Neuronal stem cell (in vitro differentiated cells): ENCODE data around the gene MAT1A.

Experiments used
- DNase-seq: peaks from one replicate; pipeline ENCODE4 v3.0.0-alpha.2; 2013; ENCODE audit warnings: low spot score
- H2AFZ ChIP-seq: one replicate; pipeline ENCODE4 v1.6.1; 2013; ENCODE audit warnings: mild to moderate bottlenecking, low read length, inconsistent platforms
- H2AK5ac ChIP-seq: 2 replicates; pipeline ENCODE4 v1.6.1; 2013; ENCODE audit warnings: low read depth, mild to moderate bottlenecking, inconsistent platforms, low read length, moderate library complexity, mixed read lengths
- H2BK120ac ChIP-seq: 2 replicates; pipeline ENCODE4 v1.6.1; 2013; ENCODE audit warnings: low read depth, mild to moderate bottlenecking, inconsistent platforms, low read length, moderate library complexity, mixed read lengths
- H2BK12ac ChIP-seq: one replicate; pipeline ENCODE4 v1.6.1; 2013; ENCODE audit warnings: low read length, inconsistent platforms
- H2BK15ac ChIP-seq: 2 replicates; pipeline ENCODE4 v1.6.1; 2013; ENCODE audit warnings: mild to moderate bottlenecking, low read length, inconsistent platforms, mixed read lengths
- H2BK5ac ChIP-seq: one replicate; pipeline ENCODE4 v1.6.1; 2013; ENCODE audit warnings: inconsistent platforms, mild to moderate bottlenecking, low read length, moderate library complexity
- H3K14ac ChIP-seq: one replicate; pipeline ENCODE4 v1.6.1; 2013; ENCODE audit warnings: low read length, inconsistent platforms
- H3K18ac ChIP-seq: 2 replicates; pipeline ENCODE4 v1.6.1; 2013; ENCODE audit warnings: low read length, inconsistent platforms
- H3K23ac ChIP-seq: 2 replicates; pipeline ENCODE4 v1.6.1; 2013; ENCODE audit warnings: low read depth, mild to moderate bottlenecking, mixed read lengths, low read length, inconsistent platforms; ENCODE audit not compliant: poor library complexity
- H3K27ac ChIP-seq: replicated peaks from 3 replicates; pipeline ENCODE4 v1.5.1; 2013; ENCODE audit warnings: low read length, inconsistent platforms
- H3K27me3 ChIP-seq, 3 experiments: 2 replicates each; pipeline ENCODE4 v1.6.1; 2013; ENCODE audit warnings: low read length in 3 of 3, mild to moderate bottlenecking in 2 of 3, inconsistent platforms in 1 of 3, low read depth in 1 of 3, mixed read lengths in 1 of 3, moderate library complexity in 1 of 3; ENCODE audit not compliant: control insufficient read depth in 3 of 3, insufficient read depth in 3 of 3
- H3K36me3 ChIP-seq, 2 donors: replicated peaks in 1 of 2; 2 replicates each; pipeline ENCODE4 v1.6.1; 2013; ENCODE audit warnings: low read length in 2 of 2; ENCODE audit not compliant: control insufficient read depth in 2 of 2, insufficient read depth in 2 of 2
- H3K4ac ChIP-seq: 2 replicates; pipeline ENCODE4 v1.6.1; 2013; ENCODE audit warnings: inconsistent platforms, mild to moderate bottlenecking, low read length, moderate library complexity
- H3K4me1 ChIP-seq, 2 donors: 1 replicate in 1 of 2; 2 replicates in 1 of 2; pipeline ENCODE4 v1.6.1; 2013; ENCODE audit warnings: low read length in 2 of 2, low read depth in 1 of 2; ENCODE audit not compliant: control insufficient read depth in 2 of 2, insufficient read depth in 1 of 2
- H3K4me2 ChIP-seq: one replicate; pipeline ENCODE4 v1.6.1; 2013; ENCODE audit warnings: mild to moderate bottlenecking, low read length, inconsistent platforms; ENCODE audit not compliant: insufficient read depth, poor library complexity, severe bottlenecking
- H3K4me3 ChIP-seq, 2 donors: 2 replicates each; pipeline ENCODE4 v1.5.1; 2013; ENCODE audit warnings: low read length in 2 of 2, mild to moderate bottlenecking in 2 of 2, inconsistent platforms in 1 of 2, moderate library complexity in 1 of 2
- H3K79me1 ChIP-seq: one replicate; pipeline ENCODE4 v1.6.1; 2013; ENCODE audit warnings: low read depth, mild to moderate bottlenecking, inconsistent platforms, low read length, moderate library complexity
- H3K9ac ChIP-seq: one replicate; pipeline ENCODE4 v1.6.1; 2013; ENCODE audit warnings: mild to moderate bottlenecking, low read depth, low read length, inconsistent platforms; ENCODE audit not compliant: poor library complexity
- H3K9me3 ChIP-seq, 2 donors: replicated peaks in 1 of 2; 2 replicates each; pipeline versions ENCODE3 to v1.6.1; 2013; ENCODE audit warnings: low read length in 2 of 2, mild to moderate bottlenecking in 2 of 2, inconsistent platforms in 1 of 2, low read depth in 1 of 2, mixed read lengths in 1 of 2, moderate library complexity in 1 of 2; ENCODE audit not compliant: control insufficient read depth in 2 of 2, insufficient read depth in 1 of 2
- H4K8ac ChIP-seq: one replicate; pipeline ENCODE4 v1.6.1; 2013; ENCODE audit warnings: low read depth, mild to moderate bottlenecking, inconsistent platforms, low read length, moderate library complexity
- H4K91ac ChIP-seq: one replicate; pipeline ENCODE4 v1.6.1; 2013; ENCODE audit warnings: low read length, low read depth, mild to moderate bottlenecking, inconsistent platforms; ENCODE audit not compliant: poor library complexity
- WGBS, 2 donors: extraction: QIAGEN DNeasy Blood & Tissue Kit; methylation state at CpG; one replicate each; pipeline ENCODE4 v1.1.7; 2013; ENCODE audit warnings: missing lambda C conversion rate in 2 of 2, mixed read lengths in 1 of 2; ENCODE audit not compliant: insufficient read length in 2 of 2, insufficient replicate concordance in 1 of 2; ENCODE audit errors: extremely low coverage in 2 of 2; 5-methylcytosine and 5-hydroxymethylcytosine counted together

Gene MAT1A

GRCh38 chr10:80274396-80275134 lies 14.9 kb downstream of the MAT1A start:
- H3K14ac ChIP-seq = no peak overlapping the region
- peak overlapping the region; percentile 21 for H2AK5ac ChIP-seq

DNA sequence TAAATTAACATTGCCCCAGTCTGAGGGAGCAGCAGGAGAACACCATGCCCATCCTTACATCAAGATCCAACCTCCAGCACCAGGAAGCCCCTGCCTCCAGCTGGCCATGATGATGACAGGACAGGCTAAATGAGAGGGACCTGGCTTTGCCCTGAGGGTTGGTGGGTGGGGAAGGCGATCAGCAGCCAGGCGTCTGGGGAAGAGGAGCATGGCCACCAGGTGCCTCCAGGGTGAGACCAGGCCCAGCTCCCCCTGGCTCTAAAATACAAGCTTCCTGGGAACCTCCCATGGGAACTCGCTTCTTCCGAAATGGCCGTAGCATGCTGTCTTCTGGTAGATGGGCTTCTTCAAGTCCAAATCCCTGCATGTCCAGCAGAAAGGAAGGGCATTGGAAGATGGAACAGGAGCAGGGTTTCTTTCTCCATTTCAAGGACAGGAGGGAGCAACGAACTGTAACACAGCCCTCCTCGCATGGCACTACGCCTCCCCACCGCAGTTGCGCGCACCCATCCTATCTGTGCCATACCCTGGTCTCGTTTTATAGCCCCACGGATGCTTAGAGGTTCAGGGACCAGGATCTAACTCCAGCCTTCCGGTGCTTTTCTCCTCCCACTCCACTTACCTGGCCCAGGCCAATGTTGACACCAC lies 15.8 kb downstream of the MAT1A start:
- no peak overlapping the region for H3K4ac ChIP-seq
- no peak overlapping the region for H3K4me3 ChIP-seq
- no peak overlapping the region for H2AFZ ChIP-seq
- no peak overlapping the region for H4K91ac ChIP-seq
- H3K14ac ChIP-seq = peak overlapping the region; percentile 28
- H3K27ac ChIP-seq = no peak overlapping the region
- no peak overlapping the region for H3K9ac ChIP-seq
- H3K4me2 ChIP-seq = no peak overlapping the region
- H4K8ac ChIP-seq = no peak overlapping the region
- peaks cover 0 to 6% (median 0%) of the 10 kb centered on the region in 3 experiments for H3K27me3 ChIP-seq
- no CpG with 5 or more reads among the region's 14 CpGs for WGBS, 2 donors
- no peaks in the 10 kb centered on the region for H3K9me3 ChIP-seq
- H2BK15ac ChIP-seq = no peak overlapping the region
- no peaks in the 10 kb centered on the region for H3K79me1 ChIP-seq
- no peak overlapping the region for H3K23ac ChIP-seq
- H2BK5ac ChIP-seq = no peak overlapping the region
- no peak overlapping the region for H2BK12ac ChIP-seq
- DNase-seq = no peak
- H3K36me3 ChIP-seq = no peaks in the 10 kb centered on the region
- peak overlapping the region; percentile 39 for H3K18ac ChIP-seq
- no peak overlapping the region for H2BK120ac ChIP-seq
- peaks cover 2 to 3% of the 10 kb centered on the region in 2 donors for H3K4me1 ChIP-seq
- H2AK5ac ChIP-seq = peak overlapping the region; percentile 36

More at GRCh38 chr10:80274396-80275134, 14.9 kb downstream of the MAT1A start:
- Histone ChIP-seq H2BK5ac (no peak overlapping the region), H3K4me3 (no peak overlapping the region), H3K79me1 (no peaks in the 10 kb centered on the region), H3K23ac (peak overlapping the region; percentile 23), H3K36me3 (no peaks in the 10 kb centered on the region), H3K9me3 (no peaks in the 10 kb centered on the region), H4K91ac (no peak overlapping the region), H2BK15ac (no peak overlapping the region), H3K4me2 (no peak overlapping the region), H3K4me1 (peaks cover 2 to 3% of the 10 kb centered on the region in 2 donors), H3K27ac (no peak overlapping the region), H2BK120ac (no peak overlapping the region), H2AFZ (no peak overlapping the region), H3K9ac (peak overlapping the region; percentile 7), H3K4ac (no peak overlapping the region), H3K18ac (no peak overlapping the region), H4K8ac (no peak overlapping the region), H2BK12ac (no peak overlapping the region), H3K27me3 (peaks cover 0 to 6% (median 0%) of the 10 kb centered on the region in 3 experiments)
- DNase-seq = no peak
- WGBS, 2 donors = no CpG with 5 or more reads among the region's 18 CpGs

DNA sequence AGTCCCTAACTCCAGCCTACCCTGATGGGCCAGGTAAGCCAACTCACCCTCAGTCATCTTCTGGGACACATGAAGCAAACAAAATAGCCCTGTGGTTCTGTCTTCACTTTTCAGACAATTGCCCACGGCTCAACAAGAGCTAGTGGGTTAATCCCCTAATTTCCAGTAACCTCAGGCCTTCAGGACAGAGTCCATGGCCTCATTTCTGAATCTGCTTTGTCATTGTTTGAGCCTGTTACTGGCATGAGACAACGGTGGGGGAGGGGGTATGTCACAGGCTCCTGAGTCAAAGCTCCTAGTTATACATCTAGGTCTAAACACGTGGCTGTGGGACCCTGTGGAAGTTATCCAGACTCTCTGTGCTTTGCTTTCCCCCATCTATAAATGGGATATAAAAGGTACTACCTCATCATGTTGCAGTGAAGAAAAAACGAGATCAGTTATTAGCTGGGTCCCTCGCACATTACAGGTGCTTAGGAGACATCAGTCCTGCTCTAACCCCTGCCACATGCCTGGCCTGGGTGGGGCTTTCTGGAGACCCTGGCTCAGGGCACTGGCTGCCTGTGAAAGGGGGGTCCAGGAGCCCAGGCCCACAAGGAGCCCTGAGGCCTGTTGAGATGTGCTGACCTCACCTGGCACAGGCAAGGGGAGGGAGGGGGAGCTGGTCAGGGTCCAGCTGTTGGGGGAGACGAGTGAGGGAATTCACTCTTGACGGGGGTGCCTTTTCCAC lies 16.5 kb downstream of the MAT1A start:
- Histone ChIP-seq H4K8ac (no peak overlapping the region), H2BK120ac (no peak overlapping the region), H3K4ac (no peak overlapping the region), H3K4me1 (peaks cover 2 to 3% of the 10 kb centered on the region in 2 donors), H3K36me3 (no peaks in the 10 kb centered on the region), H3K14ac (no peak overlapping the region), H3K4me3 (no peak overlapping the region), H3K18ac (no peak overlapping the region), H3K27ac (no peak overlapping the region), H2AK5ac (peak overlapping the region; percentile 36), H3K23ac (no peak overlapping the region), H2AFZ (peak overlapping the region; percentile 20), H2BK15ac (no peak overlapping the region), H3K27me3 (peaks cover 0 to 6% (median 0%) of the 10 kb centered on the region in 3 experiments), H3K9me3 (no peaks in the 10 kb centered on the region), H3K9ac (no peak overlapping the region), H2BK5ac (no peak overlapping the region), H2BK12ac (peak overlapping the region; percentile 44), H3K79me1 (no peaks in the 10 kb centered on the region), H3K4me2 (no peak overlapping the region), H4K91ac (no peak overlapping the region)
- DNase-seq = no peak
- no CpG with 5 or more reads among the region's 7 CpGs for WGBS, 2 donors

GRCh38 chr10:80271416-80271815 lies 18.0 kb downstream of the MAT1A start:
- no peaks in the 10 kb centered on the region for H3K79me1 ChIP-seq
- no peak overlapping the region for H4K8ac ChIP-seq
- H3K4me3 ChIP-seq = peak overlapping the region in 1 of 2 donors; percentile 7
- no peak overlapping the region for H3K9ac ChIP-seq
- H2BK5ac ChIP-seq = no peak overlapping the region
- H2AFZ ChIP-seq = no peak overlapping the region
- WGBS, 2 donors = no CpG with 5 or more reads among the region's 5 CpGs
- H3K9me3 ChIP-seq = no peaks in the 10 kb centered on the region
- no peak overlapping the region for H2BK120ac ChIP-seq
- no peak overlapping the region for H2AK5ac ChIP-seq
- H2BK15ac ChIP-seq = no peak overlapping the region
- H3K27ac ChIP-seq = no peak overlapping the region
- no peak overlapping the region for H4K91ac ChIP-seq
- no peak overlapping the region for H3K4me2 ChIP-seq
- no peak overlapping the region for H3K23ac ChIP-seq
- no peak for DNase-seq
- peaks cover 2 to 4% of the 10 kb centered on the region in 2 donors for H3K4me1 ChIP-seq
- H3K36me3 ChIP-seq = no peaks in the 10 kb centered on the region
- peaks cover 0 to 6% (median 0%) of the 10 kb centered on the region in 3 experiments for H3K27me3 ChIP-seq
- H2BK12ac ChIP-seq = no peak overlapping the region
- no peak overlapping the region for H3K14ac ChIP-seq
- H3K18ac ChIP-seq = no peak overlapping the region
- no peak overlapping the region for H3K4ac ChIP-seq
